Raji (cell line): ENCODE measurements around the gene TMEM219.

Experiments used
- POLR2A ChIP-seq: IDR thresholded peaks from 2 replicates; pipeline ENCODE4 v1.6.1; 2011; ENCODE audit warnings: low read depth, low read length, control low read depth; ENCODE audit not compliant: insufficient read depth

TMEM219 gene

DNA sequence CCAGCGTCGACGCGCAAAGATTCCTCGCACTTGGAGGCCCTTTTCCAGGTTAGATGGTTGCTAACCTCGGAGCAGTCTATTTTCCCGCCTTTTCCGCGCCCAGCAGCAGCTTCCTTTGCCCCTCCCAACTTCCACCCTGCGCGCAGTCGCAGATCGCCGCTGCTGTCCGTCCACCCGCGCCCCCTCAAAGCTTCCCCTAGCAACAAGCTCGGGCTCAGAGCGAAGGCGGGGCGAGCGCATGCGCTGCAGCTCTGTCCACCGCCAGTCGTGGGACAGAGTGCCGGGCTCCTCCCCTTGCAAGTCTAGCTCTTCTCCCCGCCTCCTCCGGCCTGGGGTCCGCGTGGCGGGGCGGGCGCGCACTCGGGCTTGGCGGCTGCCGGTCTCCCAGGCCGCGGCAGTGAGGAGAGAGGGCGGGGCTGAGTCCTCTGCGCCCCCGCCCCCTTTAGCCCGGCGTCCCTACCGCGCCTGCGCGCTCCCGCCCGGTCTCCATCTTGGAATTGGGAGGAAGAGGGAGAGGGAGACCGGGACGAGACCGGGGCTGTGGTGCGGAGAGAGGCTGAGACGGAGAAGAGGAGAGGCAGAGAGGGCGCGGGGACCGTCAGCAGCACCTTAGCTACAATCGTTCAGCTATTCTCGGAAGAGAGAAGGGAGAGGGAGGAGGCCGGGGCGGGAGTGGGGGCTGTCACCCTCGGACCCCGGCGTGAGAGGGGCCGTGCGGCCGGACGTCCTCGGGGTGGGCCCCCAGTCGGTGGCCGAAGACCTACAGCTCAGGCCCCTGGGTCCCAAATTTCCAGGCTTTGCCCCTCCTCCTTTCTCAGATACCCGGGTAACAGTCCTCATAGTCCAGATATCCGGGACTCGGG lies 11.7 kb downstream of the TMEM219 start, which contains the start of gene TAOK2:
Gene TAOK2, plus strand, starts transcription at position 485 of the 863 bp plus-strand sequence. CDS start 3,905 bp downstream, outside the sequence.
- peak; percentile 90 for TF ChIP-seq POLR2A

DNA sequence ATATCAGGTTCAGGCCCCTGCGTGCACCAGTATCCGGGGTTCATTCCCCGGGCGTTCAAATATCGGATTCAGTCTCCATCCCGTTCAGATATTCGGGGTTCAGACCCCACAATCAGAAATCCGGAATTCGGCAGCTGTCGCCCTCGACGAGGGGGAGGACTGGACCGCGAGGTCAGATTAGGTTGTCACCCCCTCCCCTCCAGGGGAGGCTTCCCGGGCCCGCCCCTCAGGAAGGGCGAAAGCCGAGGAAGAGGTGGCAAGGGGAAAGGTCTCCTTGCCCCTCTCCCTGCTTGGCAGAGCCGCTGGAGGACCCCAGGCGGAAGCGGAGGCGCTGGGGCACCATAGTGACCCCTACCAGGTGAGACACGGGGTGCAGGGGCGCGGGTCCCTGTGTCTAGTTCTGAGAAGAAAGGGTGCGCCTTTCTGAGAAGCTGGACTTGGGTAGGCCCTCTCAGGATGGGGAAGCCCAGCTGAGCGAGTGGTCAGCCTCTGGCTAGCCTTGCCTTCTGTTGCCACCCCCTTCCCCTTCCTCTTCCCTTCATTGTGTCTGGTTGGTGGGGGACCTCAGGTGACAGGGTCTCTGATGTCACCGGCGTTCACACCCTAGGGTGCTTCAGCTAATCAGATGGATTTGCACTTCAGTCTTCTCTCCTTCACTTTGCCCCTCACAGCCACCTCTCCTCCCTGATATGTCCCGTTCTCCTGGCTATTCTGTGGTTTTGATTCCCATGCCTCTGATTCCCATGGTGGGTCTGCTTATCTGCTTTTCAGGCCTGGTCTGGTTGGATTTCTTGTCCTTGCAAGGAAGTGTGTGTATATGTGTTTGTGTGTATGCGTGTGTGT lies 12.6 kb downstream of the TMEM219 start:
- TF ChIP-seq POLR2A: no peak

GRCh38 chr16:29975134-29975538 lies 13.3 kb downstream of the TMEM219 start:
- no peak for TF ChIP-seq POLR2A

- no peak for TF ChIP-seq POLR2A
Measured at GRCh38 chr16:29975811-29976511, 14.1 kb downstream of the TMEM219 start.

DNA sequence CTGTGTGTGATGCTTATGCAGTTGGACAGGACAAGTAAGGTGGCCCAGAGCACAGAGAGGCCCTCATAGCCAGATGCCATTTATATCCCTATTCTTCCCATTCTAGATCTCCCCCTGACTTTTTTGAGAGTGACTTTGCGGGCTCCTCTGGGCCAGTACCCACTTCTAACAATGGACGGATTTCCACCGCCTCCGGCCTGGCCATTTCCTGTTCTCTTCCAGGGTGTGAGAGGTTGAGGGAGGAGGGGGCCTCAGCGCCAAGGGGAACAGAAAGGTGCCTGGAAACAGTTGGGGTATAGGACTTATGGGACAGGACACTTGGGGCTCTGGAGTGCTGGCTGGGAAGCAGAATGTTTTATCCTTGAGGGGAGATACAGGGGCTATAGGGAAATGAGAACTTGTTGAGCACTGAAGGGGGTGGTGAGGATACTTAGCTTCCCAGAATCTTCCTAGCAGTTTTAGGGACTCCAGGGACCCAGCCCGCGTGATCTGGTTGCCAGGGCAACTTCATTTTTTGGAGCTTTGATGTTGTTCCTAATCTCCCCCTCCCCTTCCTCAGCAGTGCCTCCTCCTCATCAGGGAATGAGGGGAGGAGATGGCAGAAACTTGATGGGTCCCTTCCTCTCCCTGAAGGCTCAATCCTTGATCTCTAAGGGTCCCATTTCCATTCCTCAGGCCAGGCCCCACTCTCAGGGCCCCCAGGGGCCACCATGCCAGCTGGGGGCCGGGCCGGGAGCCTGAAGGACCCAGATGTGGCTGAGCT lies 15.4 kb downstream of the TMEM219 start:
- no peak for TF ChIP-seq POLR2A

- no peak for TF ChIP-seq POLR2A
Measured at GRCh38 chr16:29978081-29978480, 16.2 kb downstream of the TMEM219 start.

GRCh38 chr16:29978564-29979270 lies 16.8 kb downstream of the TMEM219 start:
- TF ChIP-seq POLR2A: no peak

DNA sequence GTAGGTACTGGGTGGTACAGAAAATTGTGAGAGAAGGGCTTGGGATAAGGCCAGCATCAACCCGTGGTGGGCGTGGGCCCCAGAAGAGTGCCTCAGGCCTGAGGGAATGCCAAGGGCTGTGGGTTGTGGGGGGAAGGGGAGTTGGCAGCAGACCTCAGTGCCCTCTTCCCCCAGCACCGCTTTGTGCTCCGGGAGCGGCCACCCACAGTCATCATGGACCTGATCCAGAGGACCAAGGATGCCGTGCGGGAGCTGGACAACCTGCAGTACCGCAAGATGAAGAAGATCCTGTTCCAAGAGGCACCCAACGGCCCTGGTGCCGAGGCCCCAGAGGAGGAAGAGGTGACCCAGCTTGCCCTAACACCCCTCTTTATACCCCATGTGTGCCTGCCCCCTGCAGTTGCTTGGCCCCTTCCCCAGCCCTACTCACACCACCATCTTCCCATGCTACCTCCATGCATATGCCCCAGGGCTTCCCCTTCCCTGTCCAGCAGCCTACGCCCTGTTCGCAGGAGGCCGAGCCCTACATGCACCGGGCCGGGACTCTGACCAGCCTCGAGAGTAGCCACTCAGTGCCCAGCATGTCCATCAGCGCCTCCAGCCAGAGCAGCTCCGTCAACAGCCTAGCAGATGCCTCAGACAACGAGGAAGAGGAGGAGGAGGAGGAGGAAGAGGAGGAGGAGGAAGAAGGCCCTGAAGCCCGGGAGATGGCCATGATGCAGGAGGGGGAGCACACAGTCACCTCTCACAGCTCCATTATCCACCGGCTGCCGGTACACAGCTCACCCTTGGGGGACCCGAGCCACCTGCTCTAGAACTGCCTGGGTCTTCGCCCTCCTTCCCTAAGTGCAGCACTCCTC lies 20.9 kb downstream of the TMEM219 start:
- no peak for TF ChIP-seq POLR2A

GRCh38 chr16:29983420-29984136 lies 21.7 kb downstream of the TMEM219 start:
- no peak for TF ChIP-seq POLR2A

DNA sequence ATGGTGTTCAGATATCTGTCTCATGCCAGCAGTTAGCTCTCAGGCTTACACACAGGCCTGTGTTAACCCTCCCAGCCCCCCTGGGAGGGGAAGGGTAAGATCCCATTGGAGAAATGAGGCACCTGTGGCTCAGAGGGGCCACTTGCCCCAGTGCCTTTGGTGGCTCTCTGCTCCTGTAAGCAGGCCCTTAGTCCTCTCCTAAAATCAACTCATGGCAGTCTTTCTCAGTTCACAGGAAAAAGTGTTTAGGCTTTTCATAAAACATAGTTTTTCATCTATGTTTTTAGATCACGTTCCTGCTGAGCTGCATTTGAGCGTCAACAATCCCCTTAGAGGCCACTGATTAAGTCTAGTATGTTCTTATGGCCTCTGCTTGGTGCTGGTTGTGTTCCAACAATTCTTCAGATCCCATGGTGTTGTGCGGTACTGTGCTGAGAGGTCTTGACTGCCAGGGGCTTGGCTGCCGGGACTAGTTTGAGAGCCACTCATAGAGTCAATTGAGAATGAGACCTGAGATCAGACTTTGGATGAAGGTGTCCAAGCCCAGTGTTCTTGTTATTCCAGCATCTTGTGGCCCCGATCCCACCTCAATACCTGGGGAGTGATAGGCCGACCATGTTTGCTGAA lies 22.4 kb downstream of the TMEM219 start:
- TF ChIP-seq POLR2A: no peak

- TF ChIP-seq POLR2A: no peak
Measured at GRCh38 chr16:29984764-29985147, 22.9 kb downstream of the TMEM219 start.

DNA sequence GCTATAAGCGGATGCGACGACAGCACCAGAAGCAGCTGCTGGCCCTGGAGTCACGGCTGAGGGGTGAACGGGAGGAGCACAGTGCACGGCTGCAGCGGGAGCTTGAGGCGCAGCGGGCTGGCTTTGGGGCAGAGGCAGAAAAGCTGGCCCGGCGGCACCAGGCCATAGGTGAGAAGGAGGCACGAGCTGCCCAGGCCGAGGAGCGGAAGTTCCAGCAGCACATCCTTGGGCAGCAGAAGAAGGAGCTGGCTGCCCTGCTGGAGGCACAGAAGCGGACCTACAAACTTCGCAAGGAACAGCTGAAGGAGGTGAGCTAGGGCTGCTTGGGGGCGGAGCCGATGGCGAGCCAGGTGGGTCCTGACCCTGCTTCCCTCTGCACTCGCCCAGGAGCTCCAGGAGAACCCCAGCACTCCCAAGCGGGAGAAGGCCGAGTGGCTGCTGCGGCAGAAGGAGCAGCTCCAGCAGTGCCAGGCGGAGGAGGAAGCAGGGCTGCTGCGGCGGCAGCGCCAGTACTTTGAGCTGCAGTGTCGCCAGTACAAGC lies 23.5 kb downstream of the TMEM219 start:
- TF ChIP-seq POLR2A: no peak
